GM12878 (cell line): ENCODE results near the gene SLC20A1. TPM values are rescaled to one million over a fixed set of nuclear protein-coding genes. Genes with fewer than 3 reads are reported as not detected.

Source experiments
- ATAC-seq: fragments of 200-7000 bp; cut with Tn5 transposase; 3 replicates; pipeline ENCODE4 v1.9.1; 2020; ENCODE audit warnings: mild to moderate bottlenecking, moderate library complexity
- BruUV-seq: library from RNA; stranded (reverse); fragments of 400-500 nt; replicated peaks from 2 replicates; lab custom pipeline; 2021; lab: Mats Ljungman, UMichigan
- CTCF ChIA-PET: fragments of 300-600 bp; sonication (Branson Sonifier 250); formaldehyde crosslinking; extraction: SDS; loops from one replicate; lab custom pipeline; 2021; ENCODE audit warnings: inconsistent platforms; lab: Yijun Ruan, JAX
- POLR2A ChIA-PET: fragments of 350-600 bp; formaldehyde crosslinking; extraction: SDS; loops from one replicate; lab custom pipeline; 2021; ENCODE audit warnings: inconsistent platforms; lab: Charles Lee
- RAD21 ChIA-PET: fragments of 300-600 bp; sonication (Branson Sonifier 250); formaldehyde crosslinking; loops from one replicate; lab custom pipeline; 2023; ENCODE audit warnings: antibody characterized with exemption; ENCODE audit not compliant: unreplicated experiment; lab: Charles Lee
- SMC1A ChIA-PET: fragments of 300-600 bp; sonication (Branson Sonifier 250); formaldehyde crosslinking; loops from one replicate; lab custom pipeline; 2023; ENCODE audit not compliant: unreplicated experiment, uncharacterized antibody; lab: Charles Lee
- DNase-seq: peaks from one replicate; pipeline ENCODE4 v3.0.0-alpha.2; 2011; ENCODE audit warnings: low read depth, low spot score
- FAIRE-seq: peaks from 3 replicates; lab custom pipeline; 2011; peaks lifted over from hg19 to GRCh38; lab: Jason Lieb, UNC
- H2AFZ ChIP-seq: 2 replicates; pipeline ENCODE4 v1.6.0; 2011; ENCODE audit warnings: low read depth, low read length, control low read depth; ENCODE audit not compliant: control insufficient read depth
- H3K27ac ChIP-seq: 2 replicates; pipeline ENCODE4 v1.5.1; 2011; ENCODE audit warnings: control low read depth; ENCODE audit not compliant: control insufficient read depth, insufficient read depth
- H3K27me3 ChIP-seq, 2 experiments: replicated peaks in 1 of 2; 2 replicates each; pipeline versions ENCODE4 v1.6.0 to v1.6.1; 2011; ENCODE audit warnings: low read length in 1 of 2; ENCODE audit not compliant: control insufficient read depth in 2 of 2, insufficient read depth in 2 of 2
- H3K36me3 ChIP-seq, 2 experiments: 2 replicates each; pipeline ENCODE4 v1.5.1; 2011; ENCODE audit warnings: low read length in 1 of 2; ENCODE audit not compliant: control insufficient read depth in 2 of 2, insufficient read depth in 2 of 2
- H3K4me1 ChIP-seq: 2 replicates; pipeline ENCODE4 v1.6.1; 2011; ENCODE audit warnings: mild to moderate bottlenecking, low read length, moderate library complexity, mixed read lengths; ENCODE audit not compliant: control insufficient read depth, insufficient read depth
- H3K4me2 ChIP-seq: 2 replicates; pipeline ENCODE4 v1.6.0; 2011; ENCODE audit warnings: control low read depth; ENCODE audit not compliant: control insufficient read depth, insufficient read depth
- H3K4me3 ChIP-seq: fragments of 200-600 bp; sonication (generic); 2 replicates; pipeline ENCODE4 v1.5.1; 2016
- H3K79me2 ChIP-seq: 2 replicates; pipeline ENCODE4 v1.6.0; 2011; ENCODE audit warnings: low read length; ENCODE audit not compliant: control insufficient read depth, insufficient read depth
- H3K9ac ChIP-seq: 2 replicates; pipeline ENCODE4 v1.8.0; 2011; ENCODE audit warnings: low read length, control low read depth, mixed read lengths; ENCODE audit not compliant: control insufficient read depth, insufficient read depth
- H3K9me3 ChIP-seq: replicated peaks from 3 replicates; pipeline ENCODE4 v1.5.1; 2011; ENCODE audit warnings: mild to moderate bottlenecking, low read length; ENCODE audit not compliant: control insufficient read depth, insufficient read depth
- H4K20me1 ChIP-seq: 2 replicates; pipeline ENCODE4 v1.6.0; 2011; ENCODE audit not compliant: control insufficient read depth, insufficient read depth
- BRCA1 ChIP-seq: IDR thresholded peaks from 2 replicates; pipeline ENCODE4 v1.6.1; 2011; ENCODE audit warnings: low read depth, low read length, improper control_type of control experiment
- CEBPB ChIP-seq, 2 experiments: fragments of 150-350 bp in 1 of 2; IDR thresholded peaks; 2 replicates each; pipeline ENCODE4 v1.6.1; 2012 to 2014; ENCODE audit warnings: low read depth in 2 of 2, low read length in 2 of 2, borderline replicate concordance in 1 of 2, inconsistent platforms in 1 of 2
- LARP7 ChIP-seq: fragments of 450-650 bp; IDR thresholded peaks from 2 replicates; pipeline ENCODE4 v1.6.1; 2017; ENCODE audit warnings: mild to moderate bottlenecking
- NBN ChIP-seq: fragments of 450-650 bp; IDR thresholded peaks from 2 replicates; pipeline ENCODE4 v1.6.1; 2016
- RELA ChIP-seq: fragments of 450-650 bp; IDR thresholded peaks from 2 replicates; pipeline ENCODE4 v1.8.0; 2014; ENCODE audit warnings: borderline replicate concordance; ENCODE audit not compliant: partially characterized antibody
- SREBF1 ChIP-seq: IDR thresholded peaks from 2 replicates; pipeline ENCODE4 v1.6.1; 2012; ENCODE audit warnings: mild to moderate bottlenecking, low read length
- TAF1 ChIP-seq: IDR thresholded peaks from 2 replicates; pipeline ENCODE4 v1.6.1; 2011; ENCODE audit warnings: mild to moderate bottlenecking, low read depth, low read length, borderline replicate concordance
- ZZZ3 ChIP-seq: IDR thresholded peaks from 2 replicates; pipeline ENCODE4 v1.6.1; 2011; ENCODE audit warnings: low read depth; ENCODE audit not compliant: control insufficient read depth, insufficient read length
- WGBS: methylation state at CpG from one replicate; pipeline ENCODE4 v1.1.6; 2016; ENCODE audit warnings: low lambda C conversion rate; ENCODE audit not compliant: insufficient replicate concordance, insufficient coverage; ENCODE audit errors: missing lambda C conversion rate; 5-methylcytosine and 5-hydroxymethylcytosine counted together
- in situ Hi-C: fragments of 300-500 bp; cut with MboI; formaldehyde crosslinking; loops from 9 replicates; pipeline ENCODE4 v1.14.3; 2018; ENCODE audit warnings: mixed read lengths
- intact Hi-C: fragments of 100-400 bp; cut with micrococcal nuclease; formaldehyde crosslinking; loops from one replicate; pipeline ENCODE4 v1.14.2; 2022; ENCODE audit not compliant: unreplicated experiment
- polyA plus RNA-seq, 11 experiments: library from polyadenylated mRNA; depleted of rRNA in 4 of 11; unstranded in 6 of 11; stranded (reverse) in 5 of 11; fragments of >200 nt; fragmentation: Nextera tagmentation in 4 of 11; fragmentation: Illumina TruSeq in 1 of 11; extraction: Ambion mirVana in 4 of 11; extraction: Trizol in 1 of 11; gene quantifications; 1 replicate in 1 of 11; 2 replicates in 10 of 11; pipeline versions ENCODE4 v1.2.1 to v1.2.3, GENCODE V29; 2011 to 2016; ENCODE audit warnings: inconsistent platforms in 2 of 11, missing spikeins in 2 of 11, low read depth in 1 of 11
- total RNA-seq, 4 experiments: library from RNA; depleted of rRNA in 3 of 4; stranded (reverse); fragments of >200 nt in 3 of 4; fragmentation: Illumina TruSeq in 1 of 4; extraction: Trizol in 1 of 4; gene quantifications; 2 replicates each; pipeline versions ENCODE4 v1.2.1 to v1.2.3, GENCODE V29; 2013 to 2021

SLC20A1 gene
- total and polyA plus RNA-seq, 10 of the 15 experiments (the other 5 are each of a cell fraction or from before 2014, with no cell fraction given) = 21.2 to 59.1 (median 43.2) TPM

DNA sequence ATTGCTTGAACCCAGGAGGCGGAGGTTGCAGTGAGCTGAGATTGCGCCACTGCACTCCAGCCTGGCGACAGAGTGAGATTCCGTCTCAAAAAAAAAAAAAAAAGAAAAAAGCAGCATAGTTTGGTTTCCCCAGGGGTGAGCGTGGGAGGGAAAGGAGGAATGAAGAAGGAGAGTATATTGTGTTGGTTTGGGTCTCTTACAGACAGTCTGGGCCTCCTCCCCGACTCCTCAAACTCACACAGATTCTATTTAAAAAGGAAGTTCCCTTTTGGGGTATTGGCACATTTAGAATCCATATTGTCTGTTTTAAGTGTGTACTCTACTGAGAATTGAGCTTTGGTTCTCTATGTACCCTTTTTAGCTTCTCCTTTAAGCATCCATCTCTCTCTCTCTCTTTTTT, 27.4 kb upstream of the SLC20A1 start:
- ChIA-PET CTCF (interaction anchor here (0.6 kb wide), 1 partner anchor 112 kb away, joined by 3 read pairs; no protein-coding TSS in a partner anchor), POLR2A (interaction anchor here (0.6 to 0.7 kb wide), 4 partner anchors 10 to 633 kb away, joined by 3 to 7 read pairs (median 4); no protein-coding TSS in a partner anchor), SMC1A (interaction anchor here (0.6 kb wide), 1 partner anchor 263 kb away, joined by 3 read pairs; no protein-coding TSS in a partner anchor)
- H3K4me1 ChIP-seq = no peaks in the 10 kb centered on the region
- ATAC-seq (no peak), FAIRE-seq (no peak)
- no peaks in the 10 kb centered on the region for H3K36me3 ChIP-seq
- no peak overlapping the region for H3K4me2 ChIP-seq
- no peaks in the 10 kb centered on the region for H3K9me3 ChIP-seq
- no peak overlapping the region for H2AFZ ChIP-seq
- intact Hi-C loops (no loop called here), in situ Hi-C loops (loop anchor here (10.0 kb wide), 1 partner anchor 336 kb away; no protein-coding TSS in a partner anchor)
- H3K79me2 ChIP-seq = no peaks in the 10 kb centered on the region
- no peaks in the 10 kb centered on the region for H4K20me1 ChIP-seq
- no peak overlapping the region for H3K9ac ChIP-seq
- no TSS peak for BruUV-seq
- peaks cover 0 to 4% of the 10 kb centered on the region in 2 experiments; a peak in 3 of 4 replicates for H3K27me3 ChIP-seq
- H3K27ac ChIP-seq = no peak overlapping the region
- H3K4me3 ChIP-seq = no peak overlapping the region
- TF ChIP-seq SREBF1 (no peak), BRCA1 (no peak), CEBPB (IDR thresholded peaks at IDR 0.05; ENCODE audit: borderline replicate concordance in 1 of 2, low read depth in 2 of 2, low read length in 2 of 2) (no peak), RELA (no peak), TAF1 (no peak), NBN (no peak), ZZZ3 (no peak), LARP7 (no peak)
- TF ChIP-seq, all 136 proteins: peak for 0
- WGBS = 45% methylated on average over 4 of the region's 6 CpGs
- RAD21 ChIA-PET = no interaction called here
- DNase-seq = no peak
